ENCODE results near the gene IMPA2.
"Not testable (repeated sequence)": the region's sequence is repeated elsewhere in the genome, so short reads cannot be mapped to it uniquely, and the experiment has no call there.

The IMPA2 gene

GRCh38 chr18:11955239-11956029 lies 25.9 kb upstream of the IMPA2 start:
- no peak for DNase-seq
- H3K4me1 Mint-ChIP-seq, result peaks cover 9% of the 10 kb centered on the region
- H3K9me3 Mint-ChIP-seq, result peaks cover 7 to 19% of the 10 kb centered on the region in 2 donors
- H3K4me3 Mint-ChIP-seq, result no peak overlapping the region
- H3K27ac Mint-ChIP-seq, result no peak overlapping the region
- no peak for ATAC-seq
- no peaks in the 10 kb centered on the region for H3K27me3 Mint-ChIP-seq

GRCh38 chr18:11956371-11957308 lies 24.7 kb upstream of the IMPA2 start:
- H3K4me1 Mint-ChIP-seq, result peaks cover 9% of the 10 kb centered on the region

GRCh38 chr18:11957636-11958035 lies 23.7 kb upstream of the IMPA2 start:
- DNase-seq, result no peak
- Mint-ChIP-seq H3K9me3 (peaks cover 7 to 19% of the 10 kb centered on the region in 2 donors), H3K27ac (no peak overlapping the region), H3K4me3 (no peak overlapping the region), H3K27me3 (no peaks in the 10 kb centered on the region), H3K4me1 (peaks cover 9% of the 10 kb centered on the region)
- ATAC-seq, result no peak

More at GRCh38 chr18:11956371-11957308, 24.7 kb upstream of the IMPA2 start:
- no peak for ATAC-seq
- Mint-ChIP-seq H3K27me3 (no peaks in the 10 kb centered on the region), H3K27ac (no peak overlapping the region), H3K9me3 (peaks cover 7 to 19% of the 10 kb centered on the region in 2 donors), H3K4me3 (no peak overlapping the region)
- DNase-seq, result no peak

- not testable (repeated sequence) for DNase-seq, H3K4me3 Mint-ChIP-seq
Observed at GRCh38 chr18:11959651-11960050, 21.7 kb upstream of the IMPA2 start.

GRCh38 chr18:11960743-11961380 lies 20.4 kb upstream of the IMPA2 start:
- Mint-ChIP-seq H3K9me3 (peaks cover 7 to 19% of the 10 kb centered on the region in 2 donors), H3K27me3 (no peaks in the 10 kb centered on the region), H3K27ac (no peak overlapping the region), H3K4me1 (no peaks in the 10 kb centered on the region), H3K4me3 (no peak overlapping the region)
- ATAC-seq (no peak), DNase-seq (no peak)

More at GRCh38 chr18:11959651-11960050, 21.7 kb upstream of the IMPA2 start:
- not testable (repeated sequence) for H3K4me1 Mint-ChIP-seq, ATAC-seq, H3K27me3 Mint-ChIP-seq, H3K27ac Mint-ChIP-seq
- H3K9me3 Mint-ChIP-seq, result peaks cover 7 to 19% of the 10 kb centered on the region in 2 donors

- no peak for ATAC-seq
- H3K4me1 Mint-ChIP-seq, result no peaks in the 10 kb centered on the region
- H3K4me3 Mint-ChIP-seq, result no peak overlapping the region
- no peak overlapping the region for H3K27ac Mint-ChIP-seq
- no peaks in the 10 kb centered on the region for H3K27me3 Mint-ChIP-seq
- no peak for DNase-seq
- H3K9me3 Mint-ChIP-seq, result peaks cover 3 to 6% of the 10 kb centered on the region in 2 donors
Observed at GRCh38 chr18:11962597-11962996, 18.7 kb upstream of the IMPA2 start.

- H3K4me1 Mint-ChIP-seq, result no peaks in the 10 kb centered on the region
- no peak overlapping the region for H3K27ac Mint-ChIP-seq
- ATAC-seq, result no peak
- H3K27me3 Mint-ChIP-seq, result no peaks in the 10 kb centered on the region
- no peak for DNase-seq
- no peak overlapping the region for H3K4me3 Mint-ChIP-seq
- H3K9me3 Mint-ChIP-seq, result no peaks in the 10 kb centered on the region
Observed at GRCh38 chr18:11963991-11964484, 17.3 kb upstream of the IMPA2 start.

- no peaks in the 10 kb centered on the region for H3K9me3 Mint-ChIP-seq
- DNase-seq, result no peak
- H3K4me1 Mint-ChIP-seq, result no peaks in the 10 kb centered on the region
- H3K4me3 Mint-ChIP-seq, result no peak overlapping the region
- no peak for ATAC-seq
- H3K27me3 Mint-ChIP-seq, result no peaks in the 10 kb centered on the region
- H3K27ac Mint-ChIP-seq, result no peak overlapping the region
Observed at GRCh38 chr18:11969904-11970835, 11.1 kb upstream of the IMPA2 start.

- H3K4me3 Mint-ChIP-seq, ATAC-seq, H3K27ac Mint-ChIP-seq, H3K9me3 Mint-ChIP-seq, H3K4me1 Mint-ChIP-seq, DNase-seq, H3K27me3 Mint-ChIP-seq: not testable (repeated sequence)
Observed at GRCh38 chr18:11970836-11971226, 10.5 kb upstream of the IMPA2 start.

- no peak for ATAC-seq
- H3K4me1 Mint-ChIP-seq, result no peaks in the 10 kb centered on the region
- no peak overlapping the region for H3K27ac Mint-ChIP-seq
- DNase-seq, result no peak
- no peaks in the 10 kb centered on the region for H3K27me3 Mint-ChIP-seq
- H3K9me3 Mint-ChIP-seq, result no peaks in the 10 kb centered on the region
- no peak overlapping the region for H3K4me3 Mint-ChIP-seq
Observed at GRCh38 chr18:11972371-11973174, 8.7 kb upstream of the IMPA2 start.

GRCh38 chr18:11974741-11975325 lies 6.5 kb upstream of the IMPA2 start:
- H3K4me1 Mint-ChIP-seq, result peaks cover 2% of the 10 kb centered on the region
- ATAC-seq (no peak), DNase-seq (no peak)
- no peak overlapping the region for H3K27ac Mint-ChIP-seq
- no peaks in the 10 kb centered on the region for H3K27me3 Mint-ChIP-seq
- H3K9me3 Mint-ChIP-seq, result no peaks in the 10 kb centered on the region
- no peak overlapping the region for H3K4me3 Mint-ChIP-seq

GRCh38 chr18:11975723-11976122 lies 5.6 kb upstream of the IMPA2 start:
- Mint-ChIP-seq H3K9me3 (no peaks in the 10 kb centered on the region), H3K4me1 (peaks cover 9% of the 10 kb centered on the region), H3K27me3 (no peaks in the 10 kb centered on the region), H3K4me3 (no peak overlapping the region), H3K27ac (no peak overlapping the region)
- ATAC-seq (no peak), DNase-seq (no peak)

GRCh38 chr18:11976315-11977152 lies 4.8 kb upstream of the IMPA2 start:
- no peak overlapping the region for H3K27ac Mint-ChIP-seq
- DNase-seq (no peak), ATAC-seq (no peak)
- no peak overlapping the region for H3K4me3 Mint-ChIP-seq
- peaks cover 9% of the 10 kb centered on the region for H3K4me1 Mint-ChIP-seq
- no peaks in the 10 kb centered on the region for H3K27me3 Mint-ChIP-seq
- H3K9me3 Mint-ChIP-seq, result no peaks in the 10 kb centered on the region

Data from stimulated activated naive CD8-positive, alpha-beta T cell treated with anti-CD3 and anti-CD28 coated beads, Interleukin-15, amount 100 ng/mL, for 72 hours (primary cell).